ENCODE results near the gene PCDHGA3. TPM values are rescaled to one million over a fixed set of nuclear protein-coding genes. Genes with fewer than 3 reads are reported as not detected.
"Not testable (repeated sequence)": the region's sequence is repeated elsewhere in the genome, so short reads cannot be mapped to it uniquely, and the experiment has no call there.

The PCDHGA3 gene
- total RNA-seq, 1 donor from 2014 or later: 1.4 TPM

DNA sequence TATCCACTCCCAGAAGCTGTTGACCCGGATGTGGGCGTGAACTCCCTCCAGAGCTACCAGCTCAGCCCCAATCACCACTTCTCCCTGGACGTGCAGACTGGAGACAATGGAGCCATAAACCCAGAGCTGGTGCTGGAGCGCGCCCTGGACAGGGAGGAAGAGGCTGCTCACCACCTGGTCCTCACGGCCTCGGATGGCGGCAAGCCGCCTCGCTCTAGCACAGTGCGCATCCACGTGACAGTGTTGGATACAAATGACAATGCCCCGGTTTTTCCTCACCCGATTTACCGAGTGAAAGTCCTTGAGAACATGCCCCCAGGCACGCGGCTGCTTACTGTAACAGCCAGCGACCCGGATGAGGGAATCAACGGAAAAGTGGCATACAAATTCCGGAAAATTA lies 49.6 kb downstream of the PCDHGA3 start:
- Mint-ChIP-seq H3K9me3 (ENCODE audit: unreplicated experiment) (peaks cover 36% of the 10 kb centered on the region), H3K36me3 (ENCODE audit: low read depth, unreplicated experiment) (peaks cover 66% of the 10 kb centered on the region), H3K27ac (ENCODE audit: unreplicated experiment) (no peak overlapping the region), H3K4me3 (ENCODE audit: unreplicated experiment) (peak overlapping the region; percentile 56), H3K27me3 (ENCODE audit: unreplicated experiment) (peaks cover 4% of the 10 kb centered on the region), H3K4me1 (ENCODE audit: unreplicated experiment) (peaks cover 3% of the 10 kb centered on the region)
- TF ChIP-seq, protein P1, sequence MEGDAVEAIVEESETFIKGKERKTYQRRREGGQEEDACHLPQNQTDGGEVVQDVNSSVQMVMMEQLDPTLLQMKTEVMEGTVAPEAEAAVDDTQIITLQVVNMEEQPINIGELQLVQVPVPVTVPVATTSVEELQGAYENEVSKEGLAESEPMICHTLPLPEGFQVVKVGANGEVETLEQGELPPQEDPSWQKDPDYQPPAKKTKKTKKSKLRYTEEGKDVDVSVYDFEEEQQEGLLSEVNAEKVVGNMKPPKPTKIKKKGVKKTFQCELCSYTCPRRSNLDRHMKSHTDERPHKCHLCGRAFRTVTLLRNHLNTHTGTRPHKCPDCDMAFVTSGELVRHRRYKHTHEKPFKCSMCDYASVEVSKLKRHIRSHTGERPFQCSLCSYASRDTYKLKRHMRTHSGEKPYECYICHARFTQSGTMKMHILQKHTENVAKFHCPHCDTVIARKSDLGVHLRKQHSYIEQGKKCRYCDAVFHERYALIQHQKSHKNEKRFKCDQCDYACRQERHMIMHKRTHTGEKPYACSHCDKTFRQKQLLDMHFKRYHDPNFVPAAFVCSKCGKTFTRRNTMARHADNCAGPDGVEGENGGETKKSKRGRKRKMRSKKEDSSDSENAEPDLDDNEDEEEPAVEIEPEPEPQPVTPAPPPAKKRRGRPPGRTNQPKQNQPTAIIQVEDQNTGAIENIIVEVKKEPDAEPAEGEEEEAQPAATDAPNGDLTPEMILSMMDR (IDR thresholded peaks at IDR 0.05; ENCODE audit: unreplicated experiment): no peak
- no peak for DNase-seq (ENCODE audit: low spot score)

DNA sequence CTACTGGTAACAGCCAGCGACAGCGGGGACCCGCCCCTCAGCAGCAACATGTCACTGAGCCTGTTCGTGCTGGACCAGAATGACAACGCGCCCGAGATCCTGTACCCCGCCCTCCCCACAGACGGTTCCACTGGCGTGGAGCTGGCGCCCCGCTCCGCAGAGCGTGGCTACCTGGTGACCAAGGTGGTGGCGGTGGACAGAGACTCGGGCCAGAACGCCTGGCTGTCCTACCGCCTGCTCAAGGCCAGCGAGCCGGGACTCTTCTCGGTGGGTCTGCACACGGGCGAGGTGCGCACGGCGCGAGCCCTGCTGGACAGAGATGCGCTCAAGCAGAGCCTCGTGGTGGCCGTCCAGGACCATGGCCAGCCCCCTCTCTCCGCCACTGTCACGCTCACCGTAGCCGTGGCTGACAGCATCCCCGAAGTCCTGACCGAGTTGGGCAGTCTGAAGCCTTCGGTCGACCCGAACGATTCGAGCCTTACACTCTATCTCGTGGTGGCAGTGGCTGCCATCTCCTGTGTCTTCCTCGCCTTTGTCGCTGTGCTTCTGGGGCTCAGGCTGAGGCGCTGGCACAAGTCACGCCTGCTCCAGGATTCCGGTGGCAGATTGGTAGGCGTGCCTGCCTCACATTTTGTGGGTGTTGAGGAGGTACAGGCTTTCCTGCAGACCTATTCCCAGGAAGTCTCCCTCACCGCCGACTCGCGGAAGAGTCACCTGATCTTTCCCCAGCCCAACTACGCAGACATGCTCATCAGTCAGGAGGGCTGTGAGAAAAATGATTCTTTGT lies 51.0 kb downstream of the PCDHGA3 start:
- H3K4me3 Mint-ChIP-seq (ENCODE audit: unreplicated experiment): peak overlapping the region; percentile 56
- H3K27me3 Mint-ChIP-seq (ENCODE audit: unreplicated experiment); H3K27ac Mint-ChIP-seq (ENCODE audit: unreplicated experiment); DNase-seq (ENCODE audit: low spot score); H3K4me1 Mint-ChIP-seq (ENCODE audit: unreplicated experiment): not testable (repeated sequence)
- peaks cover 35% of the 10 kb centered on the region for H3K9me3 Mint-ChIP-seq (ENCODE audit: unreplicated experiment)
- H3K36me3 Mint-ChIP-seq (ENCODE audit: low read depth, unreplicated experiment): peaks cover 63% of the 10 kb centered on the region

Other genes starting within 250 kb of the PCDHGA3 start
- gene PCDHB2, start 249.2 kb upstream of the PCDHGA3 start, total RNA-seq (ENCODE audit: unreplicated experiment): 44.9 TPM
- 6.5 TPM for gene PCDHB3, start 243.4 kb upstream of the PCDHGA3 start, total RNA-seq (ENCODE audit: unreplicated experiment)
- gene PCDHB4, start 222.0 kb upstream of the PCDHGA3 start, total RNA-seq (ENCODE audit: unreplicated experiment): 2.3 TPM
- 7.8 TPM for gene PCDHB5, start 208.6 kb upstream of the PCDHGA3 start, total RNA-seq (ENCODE audit: unreplicated experiment)
- gene PCDHB6, start 193.8 kb upstream of the PCDHGA3 start, total RNA-seq (ENCODE audit: unreplicated experiment): 1.1 TPM
- gene PCDHB7, start 171.2 kb upstream of the PCDHGA3 start, total RNA-seq (ENCODE audit: unreplicated experiment): 4.6 TPM
- gene PCDHB8, start 166.0 kb upstream of the PCDHGA3 start, total RNA-seq (ENCODE audit: unreplicated experiment): 9.2 TPM
- gene PCDHB16, start 161.4 kb upstream of the PCDHGA3 start, total RNA-seq (ENCODE audit: unreplicated experiment): 10.9 TPM
- gene PCDHB9, start 156.7 kb upstream of the PCDHGA3 start, total RNA-seq (ENCODE audit: unreplicated experiment): 15.2 TPM
- gene PCDHB10, start 151.5 kb upstream of the PCDHGA3 start, total RNA-seq (ENCODE audit: unreplicated experiment): 10.3 TPM
- gene PCDHB11, start 144.2 kb upstream of the PCDHGA3 start, total RNA-seq (ENCODE audit: unreplicated experiment): 6.4 TPM
- 8.4 TPM for gene PCDHB12, start 135.1 kb upstream of the PCDHGA3 start, total RNA-seq (ENCODE audit: unreplicated experiment)
- gene PCDHB13, start 129.9 kb upstream of the PCDHGA3 start, total RNA-seq (ENCODE audit: unreplicated experiment): 7.1 TPM
- 8.4 TPM for gene PCDHB14, start 120.5 kb upstream of the PCDHGA3 start, total RNA-seq (ENCODE audit: unreplicated experiment)
- gene PCDHB15, start 98.4 kb upstream of the PCDHGA3 start, total RNA-seq (ENCODE audit: unreplicated experiment): 10.5 TPM
- gene SLC25A2, start 39.8 kb upstream of the PCDHGA3 start, total RNA-seq (ENCODE audit: unreplicated experiment): 0.62 TPM
- 86.4 TPM for gene TAF7, start 23.0 kb upstream of the PCDHGA3 start, total RNA-seq (ENCODE audit: unreplicated experiment)
- 1.4 TPM for gene PCDHGA1, start 13.3 kb upstream of the PCDHGA3 start, total RNA-seq (ENCODE audit: unreplicated experiment)
- gene PCDHGA2, start 5.1 kb upstream of the PCDHGA3 start, total RNA-seq (ENCODE audit: unreplicated experiment): 1.6 TPM
- 3.1 TPM for gene PCDHGB1, start 6.3 kb downstream of the PCDHGA3 start, total RNA-seq (ENCODE audit: unreplicated experiment)
- 2.0 TPM for gene PCDHGA4, start 11.2 kb downstream of the PCDHGA3 start, total RNA-seq (ENCODE audit: unreplicated experiment)
- 11.1 TPM for gene PCDHGB2, start 16.2 kb downstream of the PCDHGA3 start, total RNA-seq (ENCODE audit: unreplicated experiment)
- gene PCDHGA5, start 20.3 kb downstream of the PCDHGA3 start, total RNA-seq (ENCODE audit: unreplicated experiment): 2.4 TPM
- gene PCDHGB3, start 26.4 kb downstream of the PCDHGA3 start, total RNA-seq (ENCODE audit: unreplicated experiment): 4.1 TPM
- gene PCDHGA6, start 30.1 kb downstream of the PCDHGA3 start, total RNA-seq (ENCODE audit: unreplicated experiment): 3.9 TPM
- 6.3 TPM for gene PCDHGA7, start 38.9 kb downstream of the PCDHGA3 start, total RNA-seq (ENCODE audit: unreplicated experiment)
- gene PCDHGB4, start 43.9 kb downstream of the PCDHGA3 start, total RNA-seq (ENCODE audit: unreplicated experiment): 13.2 TPM
- 2.6 TPM for gene PCDHGA8, start 48.8 kb downstream of the PCDHGA3 start, total RNA-seq (ENCODE audit: unreplicated experiment)
- 5.5 TPM for gene PCDHGB5, start 54.1 kb downstream of the PCDHGA3 start, total RNA-seq (ENCODE audit: unreplicated experiment)
- gene PCDHGA9, start 58.9 kb downstream of the PCDHGA3 start, total RNA-seq (ENCODE audit: unreplicated experiment): 3.1 TPM
- gene PCDHGB6, start 64.2 kb downstream of the PCDHGA3 start, total RNA-seq (ENCODE audit: unreplicated experiment): 60.0 TPM
- gene PCDHGA10, start 69.2 kb downstream of the PCDHGA3 start, total RNA-seq (ENCODE audit: unreplicated experiment): 43.0 TPM
- 45.2 TPM for gene PCDHGB7, start 73.8 kb downstream of the PCDHGA3 start, total RNA-seq (ENCODE audit: unreplicated experiment)
- 10.8 TPM for gene PCDHGA11, start 77.2 kb downstream of the PCDHGA3 start, total RNA-seq (ENCODE audit: unreplicated experiment)
- 3.8 TPM for gene PCDHGA12, start 86.7 kb downstream of the PCDHGA3 start, total RNA-seq (ENCODE audit: unreplicated experiment)
- 68.2 TPM for gene PCDHGC3, start 132.1 kb downstream of the PCDHGA3 start, total RNA-seq (ENCODE audit: unreplicated experiment)
- 3.5 TPM for gene PCDHGC4, start 141.2 kb downstream of the PCDHGA3 start, total RNA-seq (ENCODE audit: unreplicated experiment)
- gene PCDHGC5, start 145.3 kb downstream of the PCDHGA3 start, total RNA-seq (ENCODE audit: unreplicated experiment): 2.9 TPM

All from endothelial cell (in vitro differentiated cells).